Stimulated activated CD4-positive, alpha-beta T cell treated with anti-CD3 and anti-CD28 coated beads, Interleukin-4, amount 100 ng/mL, for 4 hours (primary cell): Measurements from ENCODE around the gene AUTS2.

Experiments
- DNase-seq, 2 experiments: peaks; one replicate each; pipeline ENCODE4 v3.0.0-alpha.2; 2020

AUTS2 gene

GRCh38 chr7:70833726-70834125 is 1235.5 kb downstream of the AUTS2 start:
- DNase-seq: no peak

GRCh38 chr7:70834424-70834823 is 1236.1 kb downstream of the AUTS2 start:
- DNase-seq: no peak

GRCh38 chr7:70835658-70836057 is 1237.4 kb downstream of the AUTS2 start:
- no peak for DNase-seq

DNA sequence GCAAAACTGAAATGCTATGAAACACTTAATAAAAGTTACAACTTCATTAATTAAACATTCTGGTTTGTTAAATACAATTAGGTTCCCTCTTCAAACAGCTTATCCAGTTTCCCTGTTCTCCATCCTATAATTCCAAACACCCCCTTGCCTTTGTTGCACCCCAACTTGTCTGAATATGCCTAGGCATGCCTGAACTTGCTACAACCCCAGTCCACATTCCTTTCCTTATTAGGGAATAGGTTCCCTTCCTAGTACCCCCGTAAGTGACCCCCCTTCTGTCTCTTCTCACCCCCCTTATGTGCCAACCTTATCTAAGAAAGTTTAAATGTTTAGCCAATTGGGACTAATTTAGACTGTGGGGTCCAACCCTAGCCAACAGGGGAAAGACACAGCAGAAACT is 1238.0 kb downstream of the AUTS2 start:
- no peak for DNase-seq

DNA sequence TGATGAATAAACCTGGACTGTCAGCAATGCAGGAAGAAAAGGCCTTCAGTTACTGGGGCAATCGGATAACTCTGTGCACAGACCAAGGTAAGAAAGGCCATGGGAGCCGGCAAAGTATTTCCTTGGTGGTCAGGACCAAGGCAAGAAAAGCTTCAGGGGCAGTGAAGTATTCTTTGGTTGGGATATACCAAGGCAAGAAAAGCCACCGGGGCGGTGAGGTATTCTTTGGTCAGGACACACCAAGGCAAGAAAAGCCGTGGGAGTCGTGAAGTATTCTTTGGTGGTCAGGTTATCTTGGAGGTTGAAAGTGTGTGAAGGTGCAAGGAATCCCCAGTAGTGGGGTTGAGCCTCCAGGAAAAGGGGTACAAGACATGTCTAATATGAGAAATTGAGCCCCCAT is 1238.7 kb downstream of the AUTS2 start:
- DNase-seq: no peak

DNA sequence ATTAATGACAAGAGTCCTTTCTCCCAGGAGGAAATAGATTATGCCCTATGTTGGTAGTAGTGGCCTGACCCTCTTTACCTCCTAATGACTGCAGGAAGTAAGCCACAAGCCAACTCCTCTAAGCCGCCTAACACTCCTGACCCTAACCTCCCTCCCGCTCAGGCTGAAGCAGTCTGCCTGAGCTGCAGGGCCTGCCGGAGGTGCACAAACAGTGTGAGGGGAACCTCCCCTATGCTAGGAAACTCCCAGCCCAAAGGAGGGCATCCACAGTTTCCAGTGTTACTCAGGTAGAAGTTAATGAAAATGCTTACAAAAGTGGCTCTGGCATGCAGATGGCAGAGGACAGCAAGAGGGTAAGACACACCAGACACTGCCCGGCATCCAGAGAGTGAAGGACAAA is 1239.3 kb downstream of the AUTS2 start:
- DNase-seq: no peak

DNA sequence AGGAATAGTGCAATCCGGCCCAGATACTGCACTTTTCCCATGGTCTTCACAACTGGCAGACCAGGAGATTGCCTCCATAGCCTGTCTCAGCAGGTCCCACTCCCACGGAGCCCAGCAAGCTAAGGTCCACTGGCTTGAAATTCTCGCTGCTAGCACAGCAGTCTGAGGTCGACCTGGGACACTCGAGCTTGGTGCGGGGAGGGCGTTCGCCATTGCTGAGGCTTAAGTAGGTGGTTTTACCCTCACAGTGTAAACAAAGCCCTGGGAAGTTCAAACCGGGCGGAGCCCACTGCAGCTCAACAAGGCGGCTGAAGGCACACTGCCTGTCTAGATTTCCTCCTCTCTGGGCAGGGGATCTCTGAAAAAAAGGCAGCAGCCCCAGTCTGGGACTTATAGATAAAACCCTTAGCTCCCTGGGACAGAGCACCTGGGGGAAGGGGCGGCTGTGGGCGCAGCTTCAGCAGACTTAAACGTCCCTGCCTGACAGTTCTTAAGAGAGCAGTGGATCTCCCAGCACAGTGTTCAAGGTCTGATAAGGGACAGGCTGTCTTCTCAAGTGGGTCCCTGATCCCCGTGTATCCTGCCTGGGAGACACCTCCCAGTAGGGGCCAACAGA is 1240.1 kb downstream of the AUTS2 start:
- no peak for DNase-seq
